OCI-LY7 (cell line): ENCODE measurements around the gene TTC33.

ENCODE experiments used
- CTCF ChIP-seq: fragments of 200-600 bp; sonication (generic); conservative IDR thresholded peaks from 2 replicates; pipeline ENCODE4 v1.5.1; 2014; ENCODE audit warnings: mild to moderate bottlenecking, antibody characterized with exemption, low read length, moderate library complexity, mixed read lengths
- EZH2phosphoT487 ChIP-seq: fragments of 200-600 bp; sonication (generic); IDR thresholded peaks from 2 replicates; pipeline ENCODE4 v1.6.1; 2018; ENCODE audit warnings: low read depth, borderline replicate concordance, mild to moderate bottlenecking, mixed run types, antibody characterized with exemption, low read length, moderate library complexity, mixed read lengths

- no peak for TF ChIP-seq CTCF
- no peak for TF ChIP-seq EZH2phosphoT487
These were observed 40.7 kb upstream of the TTC33 start for GRCh38 chr5:40796487-40796889.
